ENCODE measurements around the gene DOLK. TPM values are rescaled to one million over a fixed set of nuclear protein-coding genes. Genes with fewer than 3 reads are reported as not detected.

DOLK gene
- polyA plus RNA-seq, 1 donor from 2014 or later, result 11.3 TPM

DNA sequence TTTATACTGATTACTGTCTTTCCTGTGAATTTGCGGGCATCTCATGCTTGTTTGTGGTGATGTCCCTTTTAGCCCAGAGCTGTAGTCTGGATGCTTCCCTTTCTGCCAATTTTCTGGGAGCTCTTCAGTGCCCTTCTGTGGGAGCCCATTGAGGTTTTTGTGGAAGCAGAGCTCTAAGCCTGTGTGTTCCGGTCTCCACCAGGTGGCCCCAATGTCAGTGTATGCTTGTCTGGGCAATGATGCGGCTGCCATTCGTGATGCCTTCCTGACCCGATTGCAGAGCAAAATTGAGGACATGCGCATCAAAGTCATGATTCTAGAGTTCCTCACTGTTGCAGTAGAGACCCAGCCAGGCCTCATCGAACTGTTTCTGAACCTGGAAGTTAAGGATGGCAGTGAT is 45.6 kb upstream of the DOLK start:
- Histone ChIP-seq H3K9me2 (ENCODE audit: insufficient read depth, low read length) (no peaks in the 10 kb centered on the region), H4K20me1 (ENCODE audit: insufficient read depth) (no peaks in the 10 kb centered on the region), H3K4me3 (ENCODE audit: low read length) (no peak overlapping the region), H3K9me3 (ENCODE audit: low read length) (no peaks in the 10 kb centered on the region), H3K9ac (ENCODE audit: low read length) (no peak overlapping the region), H3K27ac (ENCODE audit: low read length) (no peak overlapping the region), H3F3A (ENCODE audit: insufficient read depth, low read length, poor library complexity, severe bottlenecking) (no peaks in the 10 kb centered on the region), H3K27me3 (ENCODE audit: insufficient read depth, low read depth, low read length) (no peaks in the 10 kb centered on the region), H2AFZ (ENCODE audit: low read depth, low read length) (no peak overlapping the region), H3K36me3 (ENCODE audit: insufficient read depth, low read length) (no peaks in the 10 kb centered on the region), H3K4me2 (ENCODE audit: low read length) (no peak overlapping the region), H3K79me2 (replicated peaks; ENCODE audit: insufficient read depth, low read length) (no peaks in the 10 kb centered on the region)
- TF ChIP-seq RAD21 (conservative IDR thresholded peaks at IDR 0.05) (no peak), SMC3 (conservative IDR thresholded peaks at IDR 0.05; ENCODE audit: poor library complexity) (peak; percentile 21)

DNA sequence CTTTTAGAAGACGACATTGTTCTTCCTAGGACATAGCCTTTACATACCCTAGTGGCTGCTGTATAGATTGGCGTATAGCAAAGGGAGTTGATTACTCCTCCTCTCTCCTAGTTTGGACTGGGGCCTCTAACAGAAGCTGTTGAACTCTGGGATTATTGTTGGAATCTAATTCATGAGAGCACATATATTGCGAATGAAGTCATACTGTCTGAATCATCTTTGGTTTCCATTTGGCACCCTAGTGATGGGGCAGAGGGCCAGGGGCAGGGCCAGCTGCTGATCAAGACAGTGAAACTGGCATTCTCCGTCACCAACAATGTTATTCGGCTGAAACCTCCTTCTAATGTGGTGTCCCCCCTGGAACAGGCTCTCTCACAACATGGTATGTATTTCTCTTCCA is 40.4 kb upstream of the DOLK start:
- Histone ChIP-seq H3F3A (ENCODE audit: insufficient read depth, low read length, poor library complexity, severe bottlenecking) (no peaks in the 10 kb centered on the region), H3K4me2 (ENCODE audit: low read length) (no peak overlapping the region), H2AFZ (ENCODE audit: low read depth, low read length) (no peak overlapping the region), H3K79me2 (replicated peaks; ENCODE audit: insufficient read depth, low read length) (no peaks in the 10 kb centered on the region), H3K9me2 (ENCODE audit: insufficient read depth, low read length) (no peaks in the 10 kb centered on the region), H3K9ac (ENCODE audit: low read length) (no peak overlapping the region), H3K36me3 (ENCODE audit: insufficient read depth, low read length) (no peaks in the 10 kb centered on the region), H3K9me3 (ENCODE audit: low read length) (no peaks in the 10 kb centered on the region), H4K20me1 (ENCODE audit: insufficient read depth) (no peaks in the 10 kb centered on the region), H3K27ac (ENCODE audit: low read length) (no peak overlapping the region), H3K4me3 (ENCODE audit: low read length) (no peak overlapping the region), H3K27me3 (ENCODE audit: insufficient read depth, low read depth, low read length) (no peaks in the 10 kb centered on the region)
- TF ChIP-seq SMC3 (conservative IDR thresholded peaks at IDR 0.05; ENCODE audit: poor library complexity), result no peak
- no peak for TF ChIP-seq REST (IDR thresholded peaks at IDR 0.05; ENCODE audit: borderline replicate concordance)
- no peak for TF ChIP-seq EP300 (conservative IDR thresholded peaks at IDR 0.05; ENCODE audit: poor library complexity, severe bottlenecking)
- TF ChIP-seq MXI1 (conservative IDR thresholded peaks at IDR 0.05; ENCODE audit: poor library complexity, severe bottlenecking), result no peak
- no peak for TF ChIP-seq CTCF (IDR thresholded peaks at IDR 0.05; ENCODE audit: poor library complexity, severe bottlenecking)
- no peak for TF ChIP-seq RAD21 (conservative IDR thresholded peaks at IDR 0.05)
- TF ChIP-seq TAF1 (IDR thresholded peaks at IDR 0.05; ENCODE audit: low read depth), result no peak
- TF ChIP-seq EZH2 (IDR thresholded peaks at IDR 0.05; ENCODE audit: borderline replicate concordance, insufficient read depth, low read length, poor library complexity, severe bottlenecking), result no peak
- TF ChIP-seq POLR2AphosphoS5 (IDR thresholded peaks at IDR 0.05), result no peak

DNA sequence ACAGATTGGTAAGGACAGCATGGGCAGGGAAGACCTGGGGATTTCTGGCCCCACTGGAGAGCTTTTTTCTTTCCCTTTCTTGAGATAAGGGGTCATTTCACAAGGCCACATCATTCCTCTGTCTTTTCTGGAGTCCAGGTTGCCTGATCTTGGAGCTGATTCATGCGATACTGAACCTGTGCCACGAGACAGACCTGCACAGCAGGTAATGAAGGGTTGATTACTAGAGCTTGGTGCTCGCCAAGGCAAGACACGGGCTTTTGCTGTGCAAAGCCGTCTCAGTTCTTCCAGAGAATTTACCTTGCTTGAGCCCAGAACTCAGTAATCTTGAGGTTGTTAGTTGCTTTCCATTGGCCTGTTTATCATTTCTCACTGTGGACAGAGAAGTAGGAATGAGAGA is 39.3 kb upstream of the DOLK start:
- TF ChIP-seq RAD21 (conservative IDR thresholded peaks at IDR 0.05), result no peak
- no peak for TF ChIP-seq EP300 (conservative IDR thresholded peaks at IDR 0.05; ENCODE audit: poor library complexity, severe bottlenecking)
- no peak for TF ChIP-seq REST (IDR thresholded peaks at IDR 0.05; ENCODE audit: borderline replicate concordance)
- no peak for TF ChIP-seq CTCF (IDR thresholded peaks at IDR 0.05; ENCODE audit: poor library complexity, severe bottlenecking)
- TF ChIP-seq POLR2AphosphoS5 (IDR thresholded peaks at IDR 0.05), result no peak
- no peak for TF ChIP-seq SMC3 (conservative IDR thresholded peaks at IDR 0.05; ENCODE audit: poor library complexity)
- TF ChIP-seq TAF1 (IDR thresholded peaks at IDR 0.05; ENCODE audit: low read depth), result no peak
- TF ChIP-seq MXI1 (conservative IDR thresholded peaks at IDR 0.05; ENCODE audit: poor library complexity, severe bottlenecking), result no peak
- no peak for TF ChIP-seq EZH2 (IDR thresholded peaks at IDR 0.05; ENCODE audit: borderline replicate concordance, insufficient read depth, low read length, poor library complexity, severe bottlenecking)

More for the DNA sequence above, 39.3 kb upstream of the DOLK start:
- no peaks in the 10 kb centered on the region for H3K27me3 ChIP-seq (ENCODE audit: insufficient read depth, low read depth, low read length)
- no peak overlapping the region for H3K4me2 ChIP-seq (ENCODE audit: low read length)
- H3F3A ChIP-seq (ENCODE audit: insufficient read depth, low read length, poor library complexity, severe bottlenecking), result no peaks in the 10 kb centered on the region
- H3K4me3 ChIP-seq (ENCODE audit: low read length), result no peak overlapping the region
- H3K9me2 ChIP-seq (ENCODE audit: insufficient read depth, low read length), result no peaks in the 10 kb centered on the region
- H3K9me3 ChIP-seq (ENCODE audit: low read length), result no peaks in the 10 kb centered on the region
- no peak overlapping the region for H3K9ac ChIP-seq (ENCODE audit: low read length)
- no peaks in the 10 kb centered on the region for H3K79me2 ChIP-seq (replicated peaks; ENCODE audit: insufficient read depth, low read length)
- no peak overlapping the region for H2AFZ ChIP-seq (ENCODE audit: low read depth, low read length)
- H3K36me3 ChIP-seq (ENCODE audit: insufficient read depth, low read length), result no peaks in the 10 kb centered on the region
- no peak overlapping the region for H3K27ac ChIP-seq (ENCODE audit: low read length)
- H4K20me1 ChIP-seq (ENCODE audit: insufficient read depth), result no peaks in the 10 kb centered on the region
